Body of pancreas (tissue), 4 donors: ENCODE results near the gene SIK2.

Source experiments
- CTCF ChIP-seq, 7 experiments: fragments of 450-650 bp in 4 of 7; fragments of 200-600 bp in 3 of 7; sonication (generic) in 3 of 7; IDR thresholded peaks; one replicate each; pipeline ENCODE4 v1.5.1; 2016 to 2019; ENCODE audit warnings: antibody characterized with exemption in 7 of 7
- POLR2A ChIP-seq, 3 donors: fragments of 450-650 bp; IDR thresholded peaks; one replicate each; pipeline ENCODE4 v1.6.1; 2016; ENCODE audit warnings: antibody characterized with exemption in 3 of 3, mild to moderate bottlenecking in 2 of 3

- TF ChIP-seq POLR2A (IDR thresholded peaks at IDR 0.05): no peak
- no peak for TF ChIP-seq CTCF (IDR thresholded peaks at IDR 0.05)
Measured at GRCh38 chr11:111631024-111631665, 28.9 kb downstream of the SIK2 start.
